Mesendoderm (in vitro differentiated cells): ENCODE data around the gene CD160.
"Not testable (repeated sequence)": the region's sequence is repeated elsewhere in the genome, so short reads cannot be mapped to it uniquely, and the experiment has no call there.

Experiments used
- DNase-seq: peaks from one replicate; pipeline ENCODE4 v3.0.0; 2013
- H2AK5ac ChIP-seq: 2 replicates; pipeline ENCODE4 v1.6.1; 2013; ENCODE audit warnings: low read length, inconsistent platforms
- H2BK120ac ChIP-seq: 2 replicates; pipeline ENCODE4 v1.6.1; 2013; ENCODE audit warnings: low read depth, mild to moderate bottlenecking, low read length, moderate library complexity, mixed read lengths
- H2BK15ac ChIP-seq: replicated peaks from 2 replicates; pipeline ENCODE4 v1.6.1; 2013; ENCODE audit warnings: low read depth, mild to moderate bottlenecking, moderate library complexity
- H2BK5ac ChIP-seq: 2 replicates; pipeline ENCODE4 v1.6.1; 2013; ENCODE audit warnings: low read length, inconsistent platforms
- H3K18ac ChIP-seq: 2 replicates; pipeline ENCODE4 v1.6.1; 2013; ENCODE audit warnings: mild to moderate bottlenecking, low read length, mixed read lengths
- H3K23ac ChIP-seq: one replicate; pipeline ENCODE4 v1.6.1; 2013; ENCODE audit warnings: low read length
- H3K27ac ChIP-seq: 2 replicates; pipeline ENCODE4 v1.5.1; 2013; ENCODE audit warnings: low read depth, mild to moderate bottlenecking, inconsistent platforms, low read length, moderate library complexity
- H3K27me3 ChIP-seq: 2 replicates; pipeline ENCODE4 v1.6.1; 2013; ENCODE audit warnings: low read length, control low read depth, mild to moderate bottlenecking, inconsistent platforms; ENCODE audit not compliant: insufficient read depth, poor library complexity
- H3K36me3 ChIP-seq: 2 replicates; pipeline ENCODE4 v1.6.1; 2013; ENCODE audit warnings: low read length, inconsistent platforms; ENCODE audit not compliant: control insufficient read depth, insufficient read depth
- H3K4ac ChIP-seq: one replicate; pipeline ENCODE4 v1.6.1; 2013; ENCODE audit warnings: low read depth, mild to moderate bottlenecking, low read length, moderate library complexity
- H3K4me1 ChIP-seq: 2 replicates; pipeline ENCODE4 v1.6.1; 2013; ENCODE audit warnings: low read depth, low read length, inconsistent platforms; ENCODE audit not compliant: control insufficient read depth
- H3K4me2 ChIP-seq: 2 replicates; pipeline ENCODE4 v1.6.1; 2013; ENCODE audit warnings: low read length
- H3K4me3 ChIP-seq: 2 replicates; pipeline ENCODE4 v1.5.1; 2013; ENCODE audit warnings: mild to moderate bottlenecking, low read length
- H3K56ac ChIP-seq: one replicate; pipeline ENCODE4 v1.6.1; 2013; ENCODE audit warnings: low read length
- H3K79me1 ChIP-seq: 2 replicates; pipeline ENCODE4 v1.6.1; 2013; ENCODE audit warnings: low read length, inconsistent platforms
- H3K79me2 ChIP-seq: 2 replicates; pipeline ENCODE4 v1.6.1; 2013; ENCODE audit warnings: mild to moderate bottlenecking, low read length; ENCODE audit not compliant: control insufficient read depth, insufficient read depth
- H3K9ac ChIP-seq: 2 replicates; pipeline ENCODE4 v1.6.1; 2013; ENCODE audit warnings: low read length, inconsistent platforms
- H4K5ac ChIP-seq: one replicate; pipeline ENCODE4 v1.6.1; 2013; ENCODE audit warnings: low read length
- H4K8ac ChIP-seq: one replicate; pipeline ENCODE4 v1.6.1; 2013; ENCODE audit warnings: low read depth, mild to moderate bottlenecking, control low read depth, low read length, moderate library complexity
- WGBS: extraction: QIAGEN DNeasy Blood & Tissue Kit; methylation state at CpG from one replicate; pipeline ENCODE4 v1.1.7; 2013; ENCODE audit warnings: low lambda C conversion rate, missing lambda C conversion rate; ENCODE audit not compliant: insufficient coverage; ENCODE audit errors: extremely low coverage; 5-methylcytosine and 5-hydroxymethylcytosine counted together

The CD160 gene

DNA sequence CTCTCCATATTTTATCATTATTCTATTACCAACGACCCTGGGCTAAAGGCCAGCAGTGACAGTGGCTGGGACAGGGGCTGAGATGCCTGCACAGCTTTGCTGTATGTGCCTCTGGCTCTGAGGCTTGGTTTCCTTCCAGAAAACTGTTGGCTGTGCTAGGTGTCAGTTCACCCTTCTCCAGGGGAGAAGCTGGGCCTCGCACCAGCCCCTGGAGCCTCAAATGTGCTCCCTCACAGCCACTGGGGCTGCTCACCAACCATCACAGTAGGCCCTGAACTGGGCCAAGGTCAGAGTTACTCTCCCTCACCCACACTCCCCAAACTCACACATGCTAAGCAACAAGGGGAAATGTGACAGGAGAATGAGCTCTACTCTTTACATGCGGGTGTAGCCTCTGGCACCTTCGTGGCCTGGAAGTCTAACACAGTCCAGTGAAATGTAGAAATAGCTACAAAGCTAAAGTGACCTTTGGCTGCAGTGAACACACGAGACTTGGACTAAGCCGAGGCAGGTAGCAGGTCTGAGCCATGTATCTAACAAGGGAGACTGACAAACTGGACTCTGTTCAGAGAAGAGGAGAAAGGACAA lies 4.7 kb upstream of the CD160 start:
- Histone ChIP-seq H3K4me2 (no peak overlapping the region), H3K56ac (no peak overlapping the region), H4K5ac (no peak overlapping the region), H2AK5ac (no peak overlapping the region), H4K8ac (no peak overlapping the region), H3K4me3 (no peak overlapping the region), H2BK5ac (no peak overlapping the region), H3K4me1 (no peaks in the 10 kb centered on the region), H3K27me3 (no peaks in the 10 kb centered on the region), H3K23ac (no peak overlapping the region), H2BK15ac (no peak overlapping the region), H3K9ac (no peak overlapping the region), H3K79me1 (no peaks in the 10 kb centered on the region), H3K36me3 (no peaks in the 10 kb centered on the region), H3K18ac (no peak overlapping the region), H3K27ac (no peak overlapping the region), H3K79me2 (no peaks in the 10 kb centered on the region), H2BK120ac (no peak overlapping the region), H3K4ac (no peak overlapping the region)
- no peak for DNase-seq
- no CpG with 5 or more reads among the region's 6 CpGs for WGBS

DNA sequence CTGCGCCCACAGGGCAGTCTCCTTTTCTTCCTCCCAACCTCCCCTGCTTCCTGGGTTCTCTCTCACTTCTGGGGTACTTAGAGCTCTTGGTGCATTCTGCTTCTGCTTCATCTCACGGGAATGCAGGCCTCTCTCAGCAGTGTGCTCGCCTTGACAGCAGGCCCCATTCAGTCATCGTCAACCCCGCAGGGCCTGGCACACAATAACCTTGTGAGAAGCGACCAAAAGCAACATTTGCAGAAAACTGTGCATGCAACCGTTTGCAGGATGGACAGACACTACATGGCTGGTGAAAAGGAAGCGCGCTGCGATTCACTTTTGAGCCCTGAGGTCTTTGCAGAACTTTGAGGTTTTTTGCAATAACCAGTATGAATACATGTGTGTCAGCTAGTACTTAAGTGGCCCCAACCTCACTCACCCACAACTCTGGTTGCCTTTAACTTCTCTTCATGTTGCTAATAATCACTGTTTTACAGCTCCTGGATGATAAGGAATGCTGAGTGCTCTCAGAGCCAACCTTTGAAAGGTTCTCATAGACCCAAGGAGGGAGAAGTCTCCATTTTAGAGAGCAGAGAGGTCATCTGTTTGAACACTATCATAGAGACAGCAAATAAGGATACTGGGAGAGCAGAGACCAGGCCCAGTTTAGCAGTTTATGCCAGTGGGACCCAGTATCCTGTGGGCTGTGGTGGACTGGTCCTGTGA lies 2.5 kb upstream of the CD160 start:
- no peak overlapping the region for H2AK5ac ChIP-seq
- H2BK15ac ChIP-seq: no peak overlapping the region
- no peak overlapping the region for H4K5ac ChIP-seq
- H3K4me1 ChIP-seq: no peaks in the 10 kb centered on the region
- H3K18ac ChIP-seq: no peak overlapping the region
- H3K23ac ChIP-seq: peak overlapping the region; percentile 3
- H3K27me3 ChIP-seq: no peaks in the 10 kb centered on the region
- H3K79me1 ChIP-seq: no peaks in the 10 kb centered on the region
- no peak overlapping the region for H4K8ac ChIP-seq
- H3K36me3 ChIP-seq: no peaks in the 10 kb centered on the region
- H3K4me2 ChIP-seq: no peak overlapping the region
- H3K4me3 ChIP-seq: no peak overlapping the region
- no peak overlapping the region for H2BK120ac ChIP-seq
- no peak overlapping the region for H3K9ac ChIP-seq
- no CpG with 5 or more reads among the region's 10 CpGs for WGBS
- DNase-seq: peak; percentile 46
- no peak overlapping the region for H3K27ac ChIP-seq
- H3K79me2 ChIP-seq: no peaks in the 10 kb centered on the region
- H2BK5ac ChIP-seq: no peak overlapping the region
- H3K56ac ChIP-seq: peak overlapping the region; percentile 62
- no peak overlapping the region for H3K4ac ChIP-seq

DNA sequence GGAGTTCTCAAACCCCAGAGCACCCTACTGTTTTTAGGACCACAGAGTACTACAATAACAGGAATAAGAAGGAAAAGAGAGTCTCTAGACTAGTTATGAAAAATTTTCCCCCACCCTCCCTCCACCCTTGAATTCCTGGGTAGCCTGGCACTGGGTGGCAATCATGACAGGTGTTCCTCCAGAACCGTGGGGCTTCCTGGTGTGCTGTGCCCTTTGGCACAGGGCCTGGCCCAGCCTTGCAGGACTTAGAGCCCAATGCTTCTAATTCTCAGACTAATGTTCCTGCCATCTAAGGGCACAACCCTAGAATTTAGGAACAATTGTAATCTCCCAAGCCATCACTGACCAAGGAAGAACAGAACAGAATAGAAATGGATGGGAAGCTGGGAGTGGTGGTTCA lies 1.5 kb upstream of the CD160 start:
- Histone ChIP-seq H3K9ac (no peak overlapping the region), H4K5ac (no peak overlapping the region), H3K56ac (no peak overlapping the region), H3K23ac (peak overlapping the region; percentile 89), H3K27me3 (no peaks in the 10 kb centered on the region), H2BK120ac (no peak overlapping the region), H3K4ac (no peak overlapping the region), H3K4me1 (no peaks in the 10 kb centered on the region), H4K8ac (no peak overlapping the region), H3K79me1 (no peaks in the 10 kb centered on the region), H3K4me3 (no peak overlapping the region), H3K4me2 (no peak overlapping the region), H3K36me3 (no peaks in the 10 kb centered on the region), H2BK15ac (no peak overlapping the region), H2BK5ac (no peak overlapping the region), H3K27ac (no peak overlapping the region), H3K18ac (no peak overlapping the region), H3K79me2 (no peaks in the 10 kb centered on the region), H2AK5ac (no peak overlapping the region)
- DNase-seq: no peak
- WGBS: no CpG with 5 or more reads among the region's 1 CpG

DNA sequence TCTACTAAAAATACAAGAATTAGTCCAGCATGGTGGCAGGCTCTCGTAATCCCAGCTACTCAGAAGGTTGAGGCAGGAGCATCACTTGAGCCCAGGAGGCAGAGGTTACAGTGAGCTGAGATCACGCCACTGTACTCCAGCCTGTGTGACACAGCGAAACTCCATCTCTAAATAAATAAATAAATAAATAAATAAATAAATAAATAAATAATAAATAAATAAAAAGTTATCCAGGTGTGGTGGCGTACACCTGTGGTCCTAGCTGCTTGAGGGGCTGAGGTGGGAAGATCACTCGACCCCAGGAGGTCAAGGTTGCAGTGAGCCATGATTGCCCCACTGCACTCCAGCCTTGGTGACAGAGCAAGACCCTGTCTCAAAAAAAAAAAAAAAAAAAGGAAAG lies 834 bp upstream of the CD160 start:
- H3K4me1 ChIP-seq, H3K23ac ChIP-seq, H3K4ac ChIP-seq, H2BK120ac ChIP-seq, H3K27me3 ChIP-seq, H4K5ac ChIP-seq, H3K79me2 ChIP-seq, H3K4me3 ChIP-seq, DNase-seq, H3K27ac ChIP-seq, H3K18ac ChIP-seq, H2BK15ac ChIP-seq, H3K56ac ChIP-seq, H3K9ac ChIP-seq, H2BK5ac ChIP-seq, H3K4me2 ChIP-seq, H4K8ac ChIP-seq, H3K79me1 ChIP-seq, H3K36me3 ChIP-seq, H2AK5ac ChIP-seq: not testable (repeated sequence)
- WGBS: no CpG with 5 or more reads among the region's 5 CpGs

DNA sequence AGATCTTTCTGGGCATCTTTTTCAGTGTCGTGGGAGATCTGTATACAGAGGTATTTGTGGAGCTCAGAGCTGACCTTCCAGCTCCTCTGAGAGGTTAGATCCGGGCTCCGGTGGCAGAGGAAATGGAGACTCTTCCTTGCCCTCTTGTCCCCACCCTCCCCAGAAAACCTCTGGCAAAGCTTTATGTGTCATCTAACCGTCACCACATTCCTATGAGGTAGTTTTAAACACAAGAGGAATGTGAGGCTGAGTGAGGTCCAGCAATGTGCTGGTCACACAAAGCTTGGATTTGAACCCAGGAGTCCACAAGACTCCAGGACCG lies 1.2 kb downstream of the CD160 start:
- Histone ChIP-seq H3K27me3 (no peaks in the 10 kb centered on the region), H3K4me2 (no peak overlapping the region), H3K79me1 (no peaks in the 10 kb centered on the region), H2BK15ac (no peak overlapping the region), H3K79me2 (no peaks in the 10 kb centered on the region), H3K27ac (no peak overlapping the region), H4K5ac (no peak overlapping the region), H3K4me3 (no peak overlapping the region), H3K36me3 (no peaks in the 10 kb centered on the region), H2AK5ac (no peak overlapping the region), H3K9ac (no peak overlapping the region), H3K23ac (no peak overlapping the region), H2BK5ac (no peak overlapping the region), H4K8ac (no peak overlapping the region), H2BK120ac (no peak overlapping the region), H3K4ac (no peak overlapping the region), H3K4me1 (no peaks in the 10 kb centered on the region), H3K56ac (peak overlapping the region; percentile 28), H3K18ac (no peak overlapping the region)
- no CpG with 5 or more reads among the region's 5 CpGs for WGBS
- peak; percentile 53 for DNase-seq
